Karpas-422 (cell line): ENCODE measurements around the gene RAB44. TPM values are rescaled to one million over a fixed set of nuclear protein-coding genes. Genes with fewer than 3 reads are reported as not detected.

Source experiments
- DNase-seq: peaks from one replicate; pipeline ENCODE4 v3.0.0-alpha.2; 2015
- H2AFZ ChIP-seq: fragments of 200-600 bp; sonication (generic); 2 replicates; pipeline ENCODE4 v1.6.1; 2014; ENCODE audit warnings: antibody characterized with exemption, low read length, mixed read lengths
- H3K27ac ChIP-seq: fragments of 200-600 bp; sonication (generic); 2 replicates; pipeline ENCODE4 v1.5.1; 2014; ENCODE audit warnings: mild to moderate bottlenecking, low read length, moderate library complexity
- H3K27me3 ChIP-seq: fragments of 200-600 bp; sonication (generic); 2 replicates; pipeline ENCODE4 v1.6.1; 2014; ENCODE audit warnings: low read length, mixed read lengths
- H3K36me3 ChIP-seq: fragments of 200-600 bp; sonication (generic); 2 replicates; pipeline ENCODE4 v1.6.1; 2014; ENCODE audit warnings: low read length, mixed read lengths; ENCODE audit not compliant: insufficient read depth
- H3K4me1 ChIP-seq: fragments of 200-600 bp; sonication (generic); 2 replicates; pipeline ENCODE4 v1.6.1; 2014; ENCODE audit warnings: mild to moderate bottlenecking, low read length, mixed read lengths
- H3K4me2 ChIP-seq: fragments of 200-600 bp; sonication (generic); 2 replicates; pipeline ENCODE4 v1.6.1; 2014; ENCODE audit warnings: low read length, low read depth, mild to moderate bottlenecking; ENCODE audit not compliant: poor library complexity, severe bottlenecking
- H3K4me3 ChIP-seq: fragments of 200-600 bp; sonication (generic); 2 replicates; pipeline ENCODE4 v1.5.1; 2014; ENCODE audit warnings: mild to moderate bottlenecking, antibody characterized with exemption, low read length, mixed read lengths
- H3K79me2 ChIP-seq: fragments of 200-600 bp; sonication (generic); 2 replicates; pipeline ENCODE4 v1.6.1; 2014; ENCODE audit warnings: mild to moderate bottlenecking, low read length, mixed read lengths
- H3K9ac ChIP-seq: fragments of 200-600 bp; sonication (generic); 2 replicates; pipeline ENCODE4 v1.6.0; 2014; ENCODE audit warnings: low read length
- H3K9me2 ChIP-seq: fragments of 200-600 bp; sonication (generic), shearing (Covaris generic); replicated peaks from 2 replicates; pipeline ENCODE4 v1.6.0; 2014; ENCODE audit warnings: mild to moderate bottlenecking, low read length, moderate library complexity; ENCODE audit not compliant: insufficient read depth
- H3K9me3 ChIP-seq: fragments of 300-700, 200-600 bp; sonication (generic); 2 replicates; pipeline ENCODE4 v1.6.1; 2014; ENCODE audit warnings: low read length, mixed read lengths
- H4K20me1 ChIP-seq: fragments of 200-600 bp; sonication (generic); 2 replicates; pipeline ENCODE4 v1.6.1; 2014; ENCODE audit warnings: mild to moderate bottlenecking, antibody characterized with exemption, low read length, low read depth; ENCODE audit not compliant: insufficient read depth
- total RNA-seq: library from RNA; depleted of rRNA; stranded (reverse); fragments of >200 nt; shearing (Covaris generic); gene quantifications from 2 replicates; pipeline ENCODE4 v1.2.3, GENCODE V29; 2014; ENCODE audit warnings: low replicate concordance

Gene RAB44
- total RNA-seq, 1 experiment from 2014 or later: not detected

GRCh38 chr6:36679043-36679833 is 18.4 kb upstream of the RAB44 start:
- H3K36me3 ChIP-seq: no peaks in the 10 kb centered on the region
- H3K9me2 ChIP-seq: no peaks in the 10 kb centered on the region
- no peak overlapping the region for H2AFZ ChIP-seq
- H3K9me3 ChIP-seq: no peaks in the 10 kb centered on the region
- H3K27ac ChIP-seq: no peak overlapping the region
- DNase-seq: no peak
- H3K4me2 ChIP-seq: peak overlapping the region; percentile 68
- H3K4me3 ChIP-seq: peak overlapping the region; percentile 42; the same call in 1 of the 2 replicates
- H3K4me1 ChIP-seq: peaks cover 30% of the 10 kb centered on the region
- peak overlapping the region; percentile 36; the same call in 1 of the 2 replicates for H3K9ac ChIP-seq
- H4K20me1 ChIP-seq: 0 out of 2 replicates have a peak, but pooled peaks cover 7% of the 10 kb centered on the region
- H3K27me3 ChIP-seq: no peaks in the 10 kb centered on the region
- H3K79me2 ChIP-seq: no peaks in the 10 kb centered on the region

DNA sequence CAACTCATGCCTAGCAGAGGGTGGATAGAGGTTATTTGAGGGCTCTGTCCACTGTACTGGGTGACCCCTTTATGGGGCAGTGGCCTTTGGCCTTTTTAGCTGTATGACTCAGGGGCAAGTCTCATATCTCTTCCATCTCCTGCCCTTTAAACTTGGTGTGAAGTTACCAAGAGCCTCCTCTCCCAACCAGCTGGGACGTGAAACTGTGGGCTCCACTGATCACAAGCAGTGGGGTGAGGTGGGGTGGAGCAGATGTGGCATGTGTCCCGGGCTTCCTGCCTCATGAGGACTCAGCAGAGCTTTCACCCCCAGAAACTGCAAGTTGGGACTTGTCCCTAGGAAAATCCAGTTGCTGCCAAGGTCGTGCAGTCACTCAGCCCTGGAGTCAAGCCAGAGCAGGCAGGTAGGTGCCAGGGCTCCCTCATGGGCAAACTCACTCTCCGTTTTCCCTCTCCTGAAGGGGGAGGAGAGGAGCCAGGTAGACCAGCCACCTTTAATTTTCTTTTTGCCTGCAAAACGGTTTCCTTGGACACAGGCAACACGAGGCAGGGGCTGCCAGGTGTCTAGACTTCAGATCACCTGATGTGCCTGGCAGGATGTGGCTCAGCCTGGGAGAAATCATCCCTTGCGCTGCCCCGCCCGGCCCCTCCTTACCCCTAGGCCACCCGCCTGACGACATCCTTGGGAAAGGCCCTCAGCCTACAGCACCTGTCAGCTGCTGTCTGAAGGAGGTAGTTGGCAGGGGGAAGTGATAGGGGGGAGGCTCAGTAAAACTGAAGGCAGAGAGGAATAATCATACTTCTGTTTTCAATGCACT is 15.1 kb upstream of the RAB44 start:
- Histone ChIP-seq H3K4me2 (no peak overlapping the region), H3K27me3 (no peaks in the 10 kb centered on the region), H2AFZ (no peak overlapping the region), H3K79me2 (no peaks in the 10 kb centered on the region), H3K27ac (no peak overlapping the region), H4K20me1 (0 out of 2 replicates have a peak, but pooled peaks cover 7% of the 10 kb centered on the region), H3K4me1 (peaks cover 30% of the 10 kb centered on the region), H3K4me3 (no peak overlapping the region), H3K9me3 (no peaks in the 10 kb centered on the region), H3K9ac (no peak overlapping the region), H3K9me2 (no peaks in the 10 kb centered on the region), H3K36me3 (no peaks in the 10 kb centered on the region)
- no peak for DNase-seq

DNA sequence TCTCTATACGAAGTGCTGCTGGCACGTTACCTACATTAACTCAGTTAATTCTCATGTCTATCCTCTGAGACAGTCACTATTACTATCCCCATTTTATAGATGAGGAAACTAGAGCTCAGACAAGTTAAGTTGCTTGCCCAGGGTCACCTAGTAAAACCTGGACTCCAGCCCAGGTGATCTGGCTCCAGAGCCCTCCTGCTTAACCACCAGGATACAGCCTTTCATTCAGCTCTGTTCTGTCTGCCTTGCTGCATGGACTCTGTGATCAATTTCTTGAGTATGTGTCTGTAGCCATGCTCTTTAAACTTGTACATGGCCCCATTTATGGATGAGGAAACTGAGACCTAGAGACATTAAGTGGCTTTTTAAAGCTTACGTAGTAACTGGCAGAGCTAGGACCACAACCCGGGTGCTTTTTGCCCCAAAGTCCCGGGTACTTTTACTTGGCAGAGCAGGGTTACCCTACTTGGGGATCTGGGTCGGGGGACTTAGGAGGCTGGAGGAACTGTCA is 14.4 kb upstream of the RAB44 start:
- Histone ChIP-seq H3K4me2 (no peak overlapping the region), H3K27me3 (no peaks in the 10 kb centered on the region), H3K79me2 (no peaks in the 10 kb centered on the region), H3K27ac (no peak overlapping the region), H3K9ac (no peak overlapping the region), H3K9me3 (no peaks in the 10 kb centered on the region), H3K4me1 (peaks cover 28% of the 10 kb centered on the region), H3K4me3 (no peak overlapping the region), H4K20me1 (0 out of 2 replicates have a peak, but pooled peaks cover 7% of the 10 kb centered on the region), H2AFZ (no peak overlapping the region), H3K9me2 (no peaks in the 10 kb centered on the region), H3K36me3 (no peaks in the 10 kb centered on the region)
- DNase-seq: no peak

GRCh38 chr6:36683656-36684446 is 13.8 kb upstream of the RAB44 start:
- no peaks in the 10 kb centered on the region for H3K79me2 ChIP-seq
- H4K20me1 ChIP-seq: 0 out of 2 replicates have a peak, but pooled peaks cover 5% of the 10 kb centered on the region

GRCh38 chr6:36684447-36684812 is 13.2 kb upstream of the RAB44 start:
- no peak overlapping the region for H3K4me3 ChIP-seq
- no peak for DNase-seq
- no peaks in the 10 kb centered on the region for H3K36me3 ChIP-seq
- no peaks in the 10 kb centered on the region for H3K79me2 ChIP-seq
- no peak overlapping the region for H3K27ac ChIP-seq
- no peaks in the 10 kb centered on the region for H3K27me3 ChIP-seq
- H4K20me1 ChIP-seq: no peaks in the 10 kb centered on the region
- H2AFZ ChIP-seq: no peak overlapping the region
- peaks cover 16% of the 10 kb centered on the region for H3K4me1 ChIP-seq
- H3K9me2 ChIP-seq: no peaks in the 10 kb centered on the region
- H3K9ac ChIP-seq: no peak overlapping the region
- no peaks in the 10 kb centered on the region for H3K9me3 ChIP-seq
- H3K4me2 ChIP-seq: no peak overlapping the region

More at GRCh38 chr6:36683656-36684446, 13.8 kb upstream of the RAB44 start:
- H3K27ac ChIP-seq: no peak overlapping the region
- H3K9me2 ChIP-seq: no peaks in the 10 kb centered on the region
- H3K9ac ChIP-seq: no peak overlapping the region
- H3K4me3 ChIP-seq: no peak overlapping the region
- no peak for DNase-seq
- no peaks in the 10 kb centered on the region for H3K27me3 ChIP-seq
- H3K4me1 ChIP-seq: peaks cover 22% of the 10 kb centered on the region
- no peak overlapping the region for H2AFZ ChIP-seq
- no peaks in the 10 kb centered on the region for H3K9me3 ChIP-seq
- H3K36me3 ChIP-seq: no peaks in the 10 kb centered on the region
- H3K4me2 ChIP-seq: no peak overlapping the region

DNA sequence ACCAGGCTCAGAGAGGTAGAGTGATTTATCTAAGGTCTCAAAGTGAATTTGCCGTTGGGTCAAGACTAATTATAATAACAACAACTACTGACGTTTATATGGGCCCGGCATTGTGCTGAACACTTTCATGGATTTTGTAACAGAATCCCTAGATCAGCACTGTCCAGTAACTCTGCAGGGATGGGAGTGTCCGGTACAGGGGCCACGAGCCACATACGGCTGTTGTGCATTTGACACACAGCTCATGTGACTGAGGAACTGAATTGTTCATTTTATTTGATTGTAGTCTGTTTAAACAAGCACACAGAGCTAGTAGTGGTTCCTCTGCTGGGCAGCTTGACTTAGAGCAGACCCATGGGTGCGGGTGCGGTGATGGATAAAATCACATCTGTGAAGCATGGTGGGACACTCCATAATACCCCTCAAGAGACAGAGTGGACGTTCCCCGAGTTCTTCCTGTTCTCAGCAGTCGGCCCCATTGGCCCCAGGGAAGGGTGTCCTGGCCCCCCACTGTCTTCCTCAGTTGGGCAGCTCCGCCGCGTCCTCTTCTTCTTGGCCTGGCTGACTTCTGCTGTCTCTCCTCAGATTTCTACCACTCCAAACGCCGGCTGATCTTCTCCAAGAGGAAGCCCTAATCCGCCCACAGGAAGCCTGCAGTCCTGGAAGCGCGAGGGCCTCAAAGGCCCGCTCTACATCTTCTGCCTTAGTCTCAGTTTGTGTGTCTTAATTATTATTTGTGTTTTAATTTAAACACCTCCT is 12.3 kb upstream of the RAB44 start:
- H4K20me1 ChIP-seq: no peaks in the 10 kb centered on the region

GRCh38 chr6:36685926-36686667 is 11.5 kb upstream of the RAB44 start:
- H3K4me2 ChIP-seq: no peak overlapping the region
- no peaks in the 10 kb centered on the region for H4K20me1 ChIP-seq
- no peak overlapping the region for H3K4me3 ChIP-seq
- no peaks in the 10 kb centered on the region for H3K4me1 ChIP-seq
- H3K27ac ChIP-seq: no peak overlapping the region
- H3K79me2 ChIP-seq: no peaks in the 10 kb centered on the region
- H3K27me3 ChIP-seq: no peaks in the 10 kb centered on the region
- H3K9me3 ChIP-seq: no peaks in the 10 kb centered on the region
- H3K9me2 ChIP-seq: no peaks in the 10 kb centered on the region
- H3K36me3 ChIP-seq: no peaks in the 10 kb centered on the region
- H2AFZ ChIP-seq: no peak overlapping the region
- no peak overlapping the region for H3K9ac ChIP-seq
- no peak for DNase-seq

More for the DNA sequence above, 12.3 kb upstream of the RAB44 start:
- H3K9me3 ChIP-seq: no peaks in the 10 kb centered on the region
- H3K79me2 ChIP-seq: no peaks in the 10 kb centered on the region
- H3K9ac ChIP-seq: no peak overlapping the region
- no peak overlapping the region for H3K4me3 ChIP-seq
- no peaks in the 10 kb centered on the region for H3K27me3 ChIP-seq
- H3K36me3 ChIP-seq: no peaks in the 10 kb centered on the region
- no peak overlapping the region for H3K27ac ChIP-seq
- no peak overlapping the region for H2AFZ ChIP-seq
- H3K4me2 ChIP-seq: no peak overlapping the region
- no peak for DNase-seq
- peaks cover 7% of the 10 kb centered on the region for H3K4me1 ChIP-seq
- H3K9me2 ChIP-seq: no peaks in the 10 kb centered on the region
